ENCODE measurements around the gene GCGR.

GRCh38 chr17:81813861-81814683 lies 10.1 kb downstream of the GCGR start:
- TF ChIP-seq POLR2A (IDR thresholded peaks at IDR 0.05) = no peak
- TF ChIP-seq CTCF (IDR thresholded peaks at IDR 0.05) = no peak
